ENCODE measurements around the gene SPTBN4.
"Not testable (repeated sequence)": the region's sequence is repeated elsewhere in the genome, so short reads cannot be mapped to it uniquely, and the experiment has no call there.

Gene SPTBN4

DNA sequence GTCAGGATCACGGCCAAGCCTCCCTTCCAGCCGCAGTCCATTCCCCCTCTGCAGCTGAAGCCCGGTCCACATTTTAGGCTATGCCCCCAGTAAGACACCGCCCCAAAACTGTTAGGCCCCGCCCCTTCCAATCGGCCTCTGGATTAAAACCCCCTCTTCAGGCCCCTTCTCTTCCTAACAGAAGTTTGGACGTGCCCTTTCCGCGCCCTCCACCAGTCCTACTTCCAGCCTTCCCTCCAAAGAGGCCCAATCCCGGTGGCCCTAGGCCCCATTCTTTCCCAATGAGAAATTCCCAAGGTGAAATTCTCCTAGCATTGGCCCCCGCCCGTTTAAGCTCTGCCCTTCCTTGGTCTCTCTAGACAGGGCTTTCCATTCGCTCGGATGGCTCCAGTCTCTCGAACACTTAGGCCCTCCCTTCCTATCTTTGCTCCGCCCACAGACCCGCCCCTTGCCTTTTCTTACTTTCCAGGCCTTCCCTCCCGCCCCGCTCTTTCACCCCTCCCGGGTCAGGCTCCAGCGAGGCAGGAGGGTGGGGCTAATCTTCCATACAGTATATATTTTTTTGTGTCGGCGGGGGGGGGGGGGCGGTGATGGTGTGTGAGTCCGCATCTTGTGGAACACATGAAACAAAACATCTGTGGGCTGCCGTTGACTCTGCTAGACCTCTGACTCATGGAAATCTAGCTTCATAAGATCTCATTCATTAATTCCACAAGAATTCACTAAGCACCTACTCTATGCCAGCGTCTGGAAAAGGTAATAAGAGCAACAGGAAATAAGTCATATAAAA lies 148.0 kb downstream of the SPTBN4 start:
- peak overlapping the region; percentile 98 for H3K27ac Mint-ChIP-seq

DNA sequence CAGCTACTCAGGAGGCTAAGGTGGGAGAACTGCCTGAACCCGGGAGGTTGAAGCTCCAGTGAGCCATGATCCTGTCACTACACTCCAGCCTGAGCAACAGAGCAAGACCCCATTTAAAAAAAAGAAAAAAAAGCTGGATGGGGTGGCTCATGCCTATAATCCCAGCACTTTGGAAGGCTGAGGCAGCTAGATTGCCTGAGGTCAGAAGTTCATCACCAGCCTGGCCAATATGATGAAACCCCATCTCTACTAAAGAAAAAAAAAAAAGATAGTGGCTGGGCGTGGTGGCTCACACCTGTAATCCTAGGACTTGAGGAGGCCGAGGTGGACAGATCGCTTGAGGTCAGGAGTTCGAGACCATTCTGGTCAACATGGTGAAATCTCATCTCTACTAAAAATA lies 149.4 kb downstream of the SPTBN4 start:
- Mint-ChIP-seq H3K4me1 (ENCODE audit: low read depth) (peaks cover 58% of the 10 kb centered on the region), H3K27me3 (no peaks in the 10 kb centered on the region), H3K27ac (peak overlapping the region; percentile 98), H3K9me3 (no peaks in the 10 kb centered on the region), H3K36me3 (ENCODE audit: low read depth) (peaks cover 49% of the 10 kb centered on the region), H3K4me3 (peak overlapping the region; percentile 90)

More for the DNA sequence above, 148.0 kb downstream of the SPTBN4 start:
- Mint-ChIP-seq H3K4me1 (ENCODE audit: low read depth) (peaks cover 68% of the 10 kb centered on the region), H3K27me3 (no peaks in the 10 kb centered on the region), H3K9me3 (no peaks in the 10 kb centered on the region), H3K4me3 (peak overlapping the region; percentile 90), H3K36me3 (ENCODE audit: low read depth) (peaks cover 40% of the 10 kb centered on the region)

DNA sequence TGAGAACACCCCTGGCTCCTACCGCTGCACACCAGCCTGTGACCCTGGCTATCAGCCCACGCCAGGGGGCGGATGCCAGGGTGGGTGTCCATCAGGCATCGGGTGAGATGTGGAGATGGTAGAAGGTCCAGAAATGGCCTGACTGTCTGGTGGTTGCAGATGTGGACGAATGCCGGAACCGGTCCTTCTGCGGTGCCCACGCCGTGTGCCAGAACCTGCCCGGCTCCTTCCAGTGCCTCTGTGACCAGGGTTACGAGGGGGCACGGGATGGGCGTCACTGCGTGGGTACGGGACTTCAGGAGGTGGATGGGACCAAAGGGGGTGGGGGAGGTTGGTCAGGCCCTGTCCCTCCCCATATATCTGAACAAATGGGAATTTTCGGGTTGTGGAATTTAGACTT lies 150.1 kb downstream of the SPTBN4 start:
- Mint-ChIP-seq H3K27ac (peak overlapping the region; percentile 98), H3K27me3 (no peaks in the 10 kb centered on the region), H3K9me3 (no peaks in the 10 kb centered on the region), H3K4me1 (ENCODE audit: low read depth) (peaks cover 56% of the 10 kb centered on the region), H3K4me3 (no peak overlapping the region), H3K36me3 (ENCODE audit: low read depth) (peaks cover 55% of the 10 kb centered on the region)

DNA sequence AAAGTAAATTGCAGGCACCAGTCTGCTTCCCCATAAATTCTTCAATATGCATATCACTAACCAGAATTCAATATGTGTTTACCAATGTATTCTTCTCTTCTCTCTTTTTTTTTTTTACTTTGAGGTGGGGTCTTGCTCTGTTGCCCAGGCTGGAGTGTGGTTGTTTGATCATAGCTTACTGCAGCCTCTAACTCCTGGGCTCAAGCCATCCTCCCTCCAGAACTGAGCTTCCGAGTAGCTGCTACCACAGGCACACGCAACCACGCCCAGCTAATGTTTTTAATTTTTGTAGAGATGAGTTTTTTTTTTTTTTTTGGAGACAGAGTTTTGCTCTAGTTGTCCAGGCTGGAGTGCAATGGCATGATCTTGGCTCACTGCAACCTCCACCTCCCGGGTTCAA lies 151.2 kb downstream of the SPTBN4 start:
- peaks cover 58% of the 10 kb centered on the region for H3K36me3 Mint-ChIP-seq (ENCODE audit: low read depth)
- no peaks in the 10 kb centered on the region for H3K27me3 Mint-ChIP-seq
- peak overlapping the region; percentile 65 for H3K27ac Mint-ChIP-seq
- peaks cover 49% of the 10 kb centered on the region for H3K4me1 Mint-ChIP-seq (ENCODE audit: low read depth)
- H3K4me3 Mint-ChIP-seq, result no peak overlapping the region
- H3K9me3 Mint-ChIP-seq, result no peaks in the 10 kb centered on the region

DNA sequence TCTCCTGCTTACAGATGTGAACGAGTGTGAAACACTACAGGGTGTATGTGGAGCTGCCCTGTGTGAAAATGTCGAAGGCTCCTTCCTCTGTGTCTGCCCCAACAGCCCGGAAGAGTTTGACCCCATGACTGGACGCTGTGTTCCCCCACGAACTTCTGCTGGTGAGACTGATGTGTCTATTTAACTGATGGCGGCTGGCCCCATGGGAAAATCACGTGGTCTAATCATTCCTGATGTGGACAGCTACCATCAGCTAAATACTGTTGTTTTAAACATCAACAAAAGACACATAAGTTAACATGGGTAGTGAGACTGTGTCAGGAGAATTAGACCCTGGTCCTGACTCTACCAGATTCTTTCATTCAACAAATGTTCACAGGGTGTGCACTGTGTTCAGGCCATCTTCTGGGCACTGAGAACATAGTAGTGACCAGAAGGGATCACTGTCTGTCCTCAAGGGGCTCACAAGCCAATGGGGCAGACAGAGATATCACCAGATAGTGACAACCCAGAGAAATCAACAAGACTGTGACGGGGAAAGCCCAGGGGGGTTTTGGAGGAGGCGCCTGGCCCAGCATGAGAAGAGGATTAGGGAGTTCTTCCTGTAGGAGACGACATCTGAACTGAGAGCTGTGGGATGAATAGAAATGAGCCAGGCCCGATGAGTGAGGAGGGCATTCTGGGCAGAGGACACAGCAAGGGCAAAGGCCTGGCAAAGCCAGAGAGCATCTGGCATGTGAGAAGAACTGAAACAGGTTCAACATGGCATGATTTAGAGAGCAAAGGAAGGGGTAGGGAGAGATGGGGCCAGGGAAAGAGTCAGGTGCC lies 152.7 kb downstream of the SPTBN4 start:
- Mint-ChIP-seq H3K4me3 (no peak overlapping the region), H3K36me3 (ENCODE audit: low read depth) (peaks cover 68% of the 10 kb centered on the region), H3K4me1 (ENCODE audit: low read depth) (peaks cover 40% of the 10 kb centered on the region), H3K9me3 (no peaks in the 10 kb centered on the region), H3K27ac (peak overlapping the region; percentile 85), H3K27me3 (no peaks in the 10 kb centered on the region)

DNA sequence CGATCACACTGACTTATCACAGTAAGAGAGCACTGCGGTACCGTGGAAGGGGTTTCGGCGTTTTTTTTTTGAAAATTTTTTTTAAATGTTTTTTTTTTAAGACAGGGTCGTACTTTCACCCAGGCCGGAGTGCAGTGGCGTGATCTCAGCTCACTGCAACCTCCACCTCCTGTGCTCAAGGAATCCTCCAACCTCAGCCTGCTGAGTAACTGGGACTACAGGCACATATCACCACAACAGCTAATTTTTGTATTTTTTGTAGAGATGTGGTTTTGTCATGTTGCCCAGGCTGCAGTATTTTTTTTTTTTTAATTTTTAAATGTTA lies 153.3 kb downstream of the SPTBN4 start:
- peaks cover 73% of the 10 kb centered on the region for H3K36me3 Mint-ChIP-seq (ENCODE audit: low read depth)
- no peaks in the 10 kb centered on the region for H3K9me3 Mint-ChIP-seq
- H3K4me3 Mint-ChIP-seq, result no peak overlapping the region
- H3K27me3 Mint-ChIP-seq, result no peaks in the 10 kb centered on the region
- H3K27ac Mint-ChIP-seq, result peak overlapping the region; percentile 85
- peaks cover 35% of the 10 kb centered on the region for H3K4me1 Mint-ChIP-seq (ENCODE audit: low read depth)

DNA sequence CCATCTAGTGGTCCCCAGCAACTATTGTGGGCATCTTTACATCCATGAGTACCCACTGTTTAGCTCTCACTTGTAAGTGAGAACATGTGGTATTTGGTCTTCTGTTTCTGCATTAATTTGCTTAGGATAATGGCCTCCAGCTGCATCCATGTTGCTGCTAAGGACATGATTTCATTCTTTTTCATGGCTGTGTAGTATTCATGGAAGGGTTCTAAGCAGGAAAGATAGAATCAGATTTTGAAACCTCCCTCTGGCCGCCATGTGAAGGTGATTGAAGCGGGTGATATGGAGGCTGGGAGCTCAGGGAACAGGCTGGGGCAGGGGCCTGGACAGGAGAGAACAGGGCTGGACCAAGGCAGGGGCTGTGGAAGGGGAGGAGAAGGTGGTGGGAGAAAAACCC lies 154.5 kb downstream of the SPTBN4 start:
- Mint-ChIP-seq H3K4me3 (no peak overlapping the region), H3K27ac (peak overlapping the region; percentile 28), H3K9me3 (no peaks in the 10 kb centered on the region), H3K4me1 (ENCODE audit: low read depth) (peaks cover 27% of the 10 kb centered on the region), H3K27me3 (no peaks in the 10 kb centered on the region), H3K36me3 (ENCODE audit: low read depth) (peaks cover 71% of the 10 kb centered on the region)

DNA sequence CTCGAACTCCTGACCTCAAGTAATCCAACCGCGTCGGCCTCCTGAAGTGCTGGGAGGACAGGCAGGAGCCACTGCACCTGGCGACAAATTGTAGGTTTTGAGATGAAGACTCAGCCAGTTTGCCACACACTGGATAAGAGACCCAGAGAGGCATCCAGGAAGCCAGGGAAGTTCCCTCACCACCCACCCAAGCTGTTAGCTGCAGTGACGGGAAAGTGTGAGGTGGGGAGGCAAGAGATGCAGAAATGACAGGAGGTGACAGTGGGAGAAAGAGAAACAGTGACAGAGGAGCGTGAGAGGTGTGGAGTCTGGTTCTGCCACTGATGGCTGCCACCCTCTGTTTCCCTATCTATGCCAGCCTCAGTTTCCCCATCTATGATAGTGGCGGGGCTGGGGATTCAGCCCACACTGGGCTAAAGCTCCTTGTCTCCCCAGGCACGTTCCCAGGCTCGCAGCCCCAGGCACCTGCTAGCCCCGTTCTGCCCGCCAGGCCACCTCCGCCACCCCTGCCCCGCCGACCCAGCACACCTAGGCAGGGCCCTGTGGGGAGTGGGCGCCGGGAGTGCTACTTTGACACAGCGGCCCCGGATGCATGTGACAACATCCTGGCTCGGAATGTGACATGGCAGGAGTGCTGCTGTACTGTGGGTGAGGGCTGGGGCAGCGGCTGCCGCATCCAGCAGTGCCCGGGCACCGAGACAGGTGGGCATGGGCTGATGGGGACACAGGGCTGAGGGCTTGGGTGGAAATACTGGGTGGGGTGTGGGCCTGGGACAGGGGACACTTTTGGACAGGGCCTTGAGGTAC lies 155.4 kb downstream of the SPTBN4 start:
- H3K4me1 Mint-ChIP-seq (ENCODE audit: low read depth), result peaks cover 18% of the 10 kb centered on the region
- no peaks in the 10 kb centered on the region for H3K27me3 Mint-ChIP-seq
- H3K4me3 Mint-ChIP-seq, result no peak overlapping the region
- H3K27ac Mint-ChIP-seq, result peak overlapping the region; percentile 81
- H3K36me3 Mint-ChIP-seq (ENCODE audit: low read depth), result peaks cover 72% of the 10 kb centered on the region
- no peaks in the 10 kb centered on the region for H3K9me3 Mint-ChIP-seq

DNA sequence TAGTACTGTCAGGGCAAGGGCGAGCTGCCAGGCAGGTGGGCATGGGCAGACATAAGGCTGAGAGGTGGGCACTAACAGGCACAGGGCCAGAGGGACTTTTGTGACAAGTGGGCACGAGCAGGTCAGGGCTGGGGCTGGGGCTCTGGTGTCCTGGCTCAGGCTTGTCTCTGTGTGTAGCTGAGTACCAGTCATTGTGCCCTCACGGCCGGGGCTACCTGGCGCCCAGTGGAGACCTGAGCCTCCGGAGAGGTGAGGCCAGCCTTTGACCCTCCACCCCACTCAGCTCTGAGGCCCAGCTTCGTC lies 155.9 kb downstream of the SPTBN4 start:
- Mint-ChIP-seq H3K4me1 (ENCODE audit: low read depth) (peaks cover 18% of the 10 kb centered on the region), H3K9me3 (no peaks in the 10 kb centered on the region)

DNA sequence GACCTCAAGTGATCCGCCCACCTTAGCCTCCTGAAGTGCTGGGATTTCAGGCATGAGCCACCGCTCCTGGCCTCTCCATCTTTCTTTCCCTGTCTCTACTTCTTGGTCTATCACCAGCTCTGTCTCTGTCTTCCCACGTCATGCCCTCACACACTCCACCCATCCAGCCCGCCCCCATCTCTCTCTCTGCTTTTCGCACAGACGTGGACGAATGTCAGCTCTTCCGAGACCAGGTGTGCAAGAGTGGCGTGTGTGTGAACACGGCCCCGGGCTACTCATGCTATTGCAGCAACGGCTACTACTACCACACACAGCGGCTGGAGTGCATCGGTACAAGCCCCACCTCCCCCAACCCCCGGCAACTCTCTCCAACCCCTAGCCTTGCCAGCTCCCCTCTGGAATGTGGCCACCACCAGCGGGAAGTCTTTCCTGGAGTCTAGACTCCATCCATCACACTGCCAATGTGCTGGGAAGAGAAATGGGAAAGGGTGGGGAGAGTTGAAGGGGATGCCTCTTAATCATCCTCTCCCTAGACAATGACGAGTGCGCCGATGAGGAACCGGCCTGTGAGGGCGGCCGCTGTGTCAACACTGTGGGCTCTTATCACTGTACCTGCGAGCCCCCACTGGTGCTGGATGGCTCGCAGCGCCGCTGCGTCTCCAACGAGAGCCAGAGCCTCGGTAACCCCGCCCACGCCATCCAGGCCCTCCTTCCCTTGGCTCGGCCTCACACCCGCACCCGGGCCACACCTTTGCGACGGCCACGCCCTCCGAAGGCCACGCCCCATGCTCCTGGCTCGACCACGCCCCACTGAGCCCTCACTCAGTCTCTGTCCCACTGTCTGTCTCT lies 156.8 kb downstream of the SPTBN4 start:
- peaks cover 18% of the 10 kb centered on the region for H3K4me1 Mint-ChIP-seq (ENCODE audit: low read depth)
- H3K4me3 Mint-ChIP-seq, result no peak overlapping the region
- no peak overlapping the region for H3K27ac Mint-ChIP-seq
- peaks cover 65% of the 10 kb centered on the region for H3K36me3 Mint-ChIP-seq (ENCODE audit: low read depth)
- H3K27me3 Mint-ChIP-seq, result no peaks in the 10 kb centered on the region
- no peaks in the 10 kb centered on the region for H3K9me3 Mint-ChIP-seq

More for the DNA sequence above, 155.9 kb downstream of the SPTBN4 start:
- no peak overlapping the region for H3K4me3 Mint-ChIP-seq
- H3K27ac Mint-ChIP-seq, result no peak overlapping the region
- H3K27me3 Mint-ChIP-seq, result no peaks in the 10 kb centered on the region
- peaks cover 73% of the 10 kb centered on the region for H3K36me3 Mint-ChIP-seq (ENCODE audit: low read depth)

DNA sequence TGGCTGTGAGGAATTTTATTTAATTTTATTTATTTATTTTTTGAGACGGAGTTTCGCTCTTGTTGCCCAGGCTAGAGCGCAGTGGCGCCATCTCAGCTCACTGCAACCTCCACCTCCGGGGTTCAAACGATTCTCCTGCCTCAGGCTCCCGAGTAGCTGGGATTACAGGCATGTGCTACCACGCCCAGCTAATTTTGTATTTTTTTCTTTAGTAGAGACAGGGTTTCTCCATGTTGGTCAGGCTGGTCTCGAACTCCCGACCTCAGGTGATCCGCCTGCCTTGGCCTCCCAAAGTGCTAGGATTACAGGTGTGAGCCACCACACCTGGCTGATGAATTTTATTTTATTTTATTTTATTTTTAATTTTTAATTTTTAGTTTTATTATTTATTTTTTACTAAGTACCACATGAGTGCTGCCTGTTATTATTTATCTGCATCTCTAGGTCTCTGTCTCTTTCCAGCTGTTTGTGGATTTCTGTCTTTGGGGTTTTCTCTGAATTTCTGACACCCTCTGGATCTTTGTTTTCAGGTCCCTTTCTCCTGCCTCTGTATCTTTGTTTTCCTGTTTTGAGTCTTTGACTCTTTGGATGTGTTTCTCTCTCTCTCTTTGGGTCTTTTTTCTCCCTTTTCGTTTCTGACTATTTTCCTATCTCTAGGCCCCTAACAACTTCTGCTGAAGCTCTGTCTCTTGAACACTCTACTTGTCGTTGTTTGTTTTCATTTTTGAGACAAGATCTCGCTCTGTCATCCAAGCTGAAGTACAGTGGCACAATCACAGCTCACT lies 157.8 kb downstream of the SPTBN4 start:
- H3K36me3 Mint-ChIP-seq (ENCODE audit: low read depth), result peaks cover 56% of the 10 kb centered on the region
- not testable (repeated sequence) for H3K27me3 Mint-ChIP-seq

DNA sequence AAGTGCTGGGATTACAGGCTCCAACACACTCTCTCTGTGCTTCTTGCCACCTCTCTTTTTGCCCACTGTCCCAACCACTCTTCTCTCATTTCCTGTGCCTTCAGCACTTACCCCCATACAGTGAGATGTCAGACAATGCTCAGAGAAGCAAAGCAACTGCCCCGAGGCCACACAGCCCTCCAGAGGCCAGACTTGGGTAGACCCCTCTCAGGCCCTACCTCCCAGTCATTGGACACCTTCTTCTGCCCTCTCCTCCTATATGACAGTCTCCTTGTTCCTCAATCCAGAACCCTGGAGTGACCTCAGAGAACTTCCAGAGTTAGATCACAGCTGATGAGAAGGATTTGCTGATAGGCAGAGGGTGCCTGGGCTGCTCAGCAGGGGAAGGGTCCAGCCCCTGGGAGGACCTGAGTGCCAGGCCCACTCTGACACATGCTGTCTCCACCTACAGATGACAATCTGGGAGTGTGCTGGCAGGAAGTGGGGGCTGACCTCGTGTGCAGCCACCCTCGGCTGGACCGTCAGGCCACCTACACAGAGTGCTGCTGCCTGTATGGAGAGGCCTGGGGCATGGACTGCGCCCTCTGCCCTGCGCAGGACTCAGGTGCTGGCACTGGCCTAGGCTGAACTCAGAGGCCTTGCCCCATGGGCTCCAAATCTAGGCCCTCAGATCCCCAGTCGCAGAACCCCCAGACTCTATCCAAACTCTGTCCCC lies 158.8 kb downstream of the SPTBN4 start:
- Mint-ChIP-seq H3K9me3 (no peaks in the 10 kb centered on the region), H3K4me1 (ENCODE audit: low read depth) (peaks cover 12% of the 10 kb centered on the region), H3K27ac (peak overlapping the region; percentile 78), H3K4me3 (no peak overlapping the region), H3K27me3 (no peaks in the 10 kb centered on the region), H3K36me3 (ENCODE audit: low read depth) (peaks cover 54% of the 10 kb centered on the region)

More for the DNA sequence above, 157.8 kb downstream of the SPTBN4 start:
- H3K4me1 Mint-ChIP-seq (ENCODE audit: low read depth), result peaks cover 13% of the 10 kb centered on the region
- not testable (repeated sequence) for H3K9me3 Mint-ChIP-seq, H3K4me3 Mint-ChIP-seq
- H3K27ac Mint-ChIP-seq, result peak overlapping the region; percentile 7

Data from stimulated activated naive CD8-positive, alpha-beta T cell treated with anti-CD3 and anti-CD28 coated beads, Interleukin-15, Interleukin-2, amounts not matched to agents 100 ng/mL and 50 ng/mL, for 24 hours (primary cell).